NCI-H345 treated with DMSO at 0.1 percent for 48 hours (cell line): ENCODE data around the gene ADAM12.

Source experiments
- DNase-seq: peaks from one replicate; lab custom pipeline; 2025; ENCODE audit not compliant: unreplicated experiment; lab: John Stamatoyannopoulos, UW

ADAM12 gene

DNA sequence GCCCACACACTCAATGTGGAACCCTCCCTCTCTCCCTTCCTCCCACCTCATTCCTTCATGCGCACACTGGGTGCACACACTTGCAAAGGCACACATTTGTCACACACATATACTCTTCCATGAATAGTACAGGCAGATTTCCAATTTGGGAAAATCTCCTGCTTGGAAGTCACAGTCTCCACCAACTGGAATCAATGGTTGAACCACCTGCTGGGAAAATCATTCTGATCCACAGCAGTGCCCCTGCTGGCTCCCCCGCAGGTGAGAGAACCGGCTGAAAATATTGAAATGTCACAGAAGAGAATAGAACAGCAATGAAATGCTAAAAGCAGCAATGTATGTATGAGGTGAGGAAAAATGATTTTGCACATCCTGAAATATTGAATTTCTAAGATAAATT, 232.7 kb downstream of the ADAM12 start:
- no peak for DNase-seq

DNA sequence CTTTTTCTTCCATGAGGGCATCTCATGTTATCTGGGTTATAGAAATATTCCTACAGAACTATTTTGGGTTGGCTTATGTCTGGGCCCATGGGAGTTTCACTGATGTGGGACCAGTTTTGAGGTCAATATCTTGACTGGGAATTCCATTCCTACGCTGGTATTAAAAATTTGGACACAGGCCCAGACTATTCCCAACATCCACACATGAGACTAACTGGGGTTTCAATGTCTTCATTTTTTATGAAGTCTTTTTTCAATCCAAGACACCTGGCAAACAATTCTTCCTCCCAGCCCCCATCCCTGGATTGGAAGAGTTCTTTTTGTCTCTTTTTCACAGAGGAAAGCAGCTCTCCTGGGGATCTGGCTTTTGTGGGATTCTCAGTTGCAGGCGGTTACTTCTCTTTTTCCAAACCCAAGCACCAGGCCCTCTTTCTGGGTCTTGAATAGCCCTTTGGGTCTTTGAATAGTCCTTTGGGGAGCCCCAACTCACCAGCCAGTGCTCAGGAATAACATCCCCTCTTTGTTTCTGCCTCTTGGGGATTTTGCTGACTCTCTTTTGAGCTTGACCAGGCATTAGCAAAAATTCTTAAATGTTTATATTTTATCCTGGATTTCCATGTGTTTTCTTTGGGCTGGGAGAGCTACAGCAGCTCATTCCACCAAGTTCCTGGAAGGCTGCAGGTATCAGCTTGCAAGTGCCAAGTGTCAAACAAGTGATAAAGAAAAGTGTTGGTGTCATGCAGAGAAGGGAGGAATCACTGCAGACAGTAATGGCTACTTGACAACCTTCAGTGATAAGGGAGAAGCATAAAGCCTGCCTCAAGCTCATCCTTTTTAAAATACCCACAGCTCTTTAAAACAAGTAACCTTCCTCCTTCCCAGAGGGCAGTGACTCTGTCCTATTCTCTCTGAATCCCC, 234.3 kb downstream of the ADAM12 start:
- DNase-seq = no peak

DNA sequence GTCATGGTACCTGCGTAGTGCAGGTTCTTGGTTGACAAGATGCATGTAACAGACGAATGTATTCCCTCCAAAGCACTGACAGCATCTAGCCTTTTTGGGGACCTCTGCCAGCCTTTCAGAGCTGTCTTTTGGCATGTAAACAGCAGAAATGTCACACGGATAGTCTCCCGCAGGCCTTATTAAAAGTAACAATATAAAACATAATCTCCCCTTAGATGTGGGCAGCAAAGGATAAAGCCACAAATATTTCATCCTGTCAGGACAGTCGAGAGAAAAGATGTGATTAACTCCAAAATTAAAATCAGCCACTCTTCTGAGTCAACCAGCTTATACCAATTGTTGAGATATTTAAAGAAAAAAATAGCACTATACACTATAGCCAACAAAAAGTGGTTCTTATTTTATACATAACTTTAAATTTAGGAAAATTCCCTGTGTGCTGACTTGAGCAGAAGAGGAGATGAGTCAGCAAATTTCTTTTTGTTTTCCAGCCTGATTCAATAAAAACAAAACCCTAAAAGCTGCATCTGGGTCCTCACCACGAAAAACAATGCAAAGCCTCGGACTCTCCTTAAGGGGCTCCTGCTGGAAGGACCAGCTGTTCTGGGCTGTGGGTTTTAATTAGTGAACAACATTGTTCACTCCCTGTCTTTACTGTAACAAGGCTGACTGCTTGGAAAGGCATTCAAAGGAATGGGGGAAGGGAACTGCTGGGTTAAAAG, 240.2 kb downstream of the ADAM12 start:
- DNase-seq = no peak

DNA sequence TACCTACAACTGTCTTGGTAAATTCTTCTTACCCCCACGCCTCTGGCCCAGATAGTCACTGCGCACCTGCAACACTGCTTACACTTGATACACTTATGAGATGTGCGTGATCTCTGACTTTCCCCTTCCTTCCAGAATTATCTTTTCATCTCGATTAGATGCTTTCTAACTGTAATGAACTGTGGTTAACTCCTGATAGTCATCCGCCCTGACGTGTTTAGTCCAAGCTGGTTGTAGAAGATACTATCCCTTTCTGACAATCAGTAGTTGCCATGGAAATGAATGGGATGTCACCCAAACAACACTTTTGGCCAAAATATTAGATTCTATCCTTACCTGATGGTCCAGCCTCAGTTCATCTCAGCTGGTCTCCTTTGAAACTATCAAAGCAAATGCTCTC, 241.5 kb downstream of the ADAM12 start:
- DNase-seq = no peak

DNA sequence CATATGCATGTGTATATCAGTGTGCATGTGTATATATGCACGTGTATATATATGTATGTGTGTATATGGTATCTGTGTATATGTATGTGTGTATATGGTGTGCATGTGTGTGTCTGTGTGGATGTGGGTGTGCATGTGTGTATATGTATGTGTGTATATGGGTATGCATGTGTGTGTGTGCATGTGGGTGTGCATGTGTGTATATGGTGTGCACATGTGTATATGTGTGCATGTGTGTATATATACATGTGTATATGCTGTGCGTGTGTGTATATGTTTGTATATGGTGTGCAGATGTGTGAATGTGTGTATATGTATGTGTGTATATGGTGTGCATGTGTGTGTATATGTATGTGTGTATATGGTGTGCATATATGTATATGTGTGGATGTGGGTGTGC, 245.2 kb downstream of the ADAM12 start:
- no peak for DNase-seq

DNA sequence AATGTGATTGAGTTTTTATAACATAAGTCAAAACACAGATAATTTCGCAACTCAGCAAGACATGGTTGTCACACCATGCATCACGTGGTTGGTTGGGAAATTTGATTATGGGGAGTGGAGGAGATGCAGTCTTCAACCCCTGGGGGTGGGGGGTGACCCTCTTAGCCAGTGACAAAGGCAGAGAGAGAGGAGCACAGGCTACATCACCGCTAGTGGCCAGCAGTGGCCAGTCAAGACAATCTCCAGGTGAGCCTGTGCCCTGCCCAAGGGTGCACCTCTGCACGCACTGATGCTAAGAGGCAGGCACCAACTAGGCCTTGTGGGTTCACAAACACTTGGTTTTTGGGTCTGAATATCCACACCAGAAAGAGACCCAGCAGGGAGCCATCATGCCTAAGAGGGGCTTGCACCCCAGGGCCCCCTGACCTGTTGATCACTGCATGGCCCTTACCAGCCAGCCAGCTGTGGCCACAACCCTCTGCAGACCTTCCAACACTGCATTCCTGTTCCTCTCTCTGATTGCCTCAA, 247.5 kb downstream of the ADAM12 start:
- no peak for DNase-seq

DNA sequence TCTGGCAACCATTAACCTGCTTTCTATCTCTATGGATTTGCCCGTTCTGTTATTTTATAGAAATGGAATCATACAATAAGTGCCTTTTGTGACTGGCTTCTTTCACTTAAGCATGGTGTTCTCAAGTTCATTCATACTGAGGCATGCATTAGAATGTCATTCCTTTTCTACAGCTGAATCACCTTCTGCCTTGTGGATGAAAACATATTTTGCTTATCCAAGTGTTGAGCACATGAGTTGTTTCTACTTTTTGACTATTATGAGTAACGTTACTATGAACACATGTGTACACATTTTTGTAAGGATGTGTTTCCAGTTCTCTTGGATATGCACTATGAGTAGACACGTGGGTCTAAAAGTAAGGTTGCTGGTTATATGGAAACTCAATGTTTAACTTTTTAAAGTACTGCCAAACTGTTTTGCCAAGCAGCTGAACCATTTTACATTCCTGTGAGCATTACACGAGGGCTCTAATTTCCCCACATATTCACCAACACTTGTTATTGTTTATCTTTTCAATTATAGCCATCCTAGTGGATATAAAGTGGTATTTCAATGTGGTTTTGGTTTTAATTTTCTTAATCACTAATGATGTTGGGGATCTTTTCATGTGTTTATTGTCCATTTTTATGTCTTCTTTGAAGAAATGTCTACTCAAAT, 250.6 kb downstream of the ADAM12 start:
- no peak for DNase-seq

DNA sequence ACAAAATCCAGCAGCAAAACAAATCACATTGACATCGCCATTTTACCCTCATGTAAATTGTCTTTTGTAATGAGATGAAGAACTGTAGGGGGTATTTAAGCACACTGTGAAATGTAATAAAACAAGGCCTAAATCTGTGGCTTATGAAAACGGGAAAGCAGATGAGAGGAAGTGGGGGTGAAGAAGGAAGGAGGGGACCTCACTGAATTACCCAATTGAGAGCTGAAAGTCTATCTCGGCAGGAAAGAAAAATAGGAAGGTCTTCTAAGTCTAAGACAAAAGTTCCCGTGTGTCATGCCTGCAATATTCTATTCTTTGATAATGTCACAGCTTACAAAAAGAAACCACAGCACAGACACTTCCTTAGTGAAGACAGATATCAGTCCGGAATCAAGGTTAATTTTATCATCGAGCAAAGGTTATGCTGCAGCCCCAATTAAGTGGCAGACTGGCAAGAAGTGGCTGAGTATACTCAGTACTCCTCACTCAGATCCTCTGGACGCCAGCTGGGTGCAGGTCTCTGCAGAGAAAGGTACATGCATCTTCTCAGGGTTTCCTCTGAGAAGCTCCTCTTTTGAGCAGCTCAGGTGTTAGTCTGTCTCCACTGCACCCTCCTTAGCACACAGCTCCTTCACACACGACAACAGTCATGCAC, 252.2 kb downstream of the ADAM12 start:
- no peak for DNase-seq

DNA sequence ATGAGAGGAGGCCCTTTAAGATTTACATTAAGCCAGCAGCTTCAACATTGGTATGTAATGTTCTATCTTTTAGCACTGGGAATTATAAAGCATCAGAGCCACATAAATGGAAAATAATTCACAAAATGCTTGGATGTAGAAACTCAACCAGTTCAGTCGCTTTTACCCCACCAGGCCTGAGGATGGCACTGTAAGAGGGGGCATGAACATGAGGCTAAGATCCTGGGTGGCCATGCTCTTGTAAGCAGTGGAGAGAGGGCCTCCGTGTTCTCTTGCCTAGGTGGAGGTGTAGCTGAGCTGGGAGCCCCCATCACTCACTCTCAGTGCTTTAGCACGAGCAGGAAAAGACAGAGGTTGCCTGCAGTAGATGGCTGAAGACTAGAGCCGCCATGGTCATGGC, 253.1 kb downstream of the ADAM12 start:
- DNase-seq = no peak

DNA sequence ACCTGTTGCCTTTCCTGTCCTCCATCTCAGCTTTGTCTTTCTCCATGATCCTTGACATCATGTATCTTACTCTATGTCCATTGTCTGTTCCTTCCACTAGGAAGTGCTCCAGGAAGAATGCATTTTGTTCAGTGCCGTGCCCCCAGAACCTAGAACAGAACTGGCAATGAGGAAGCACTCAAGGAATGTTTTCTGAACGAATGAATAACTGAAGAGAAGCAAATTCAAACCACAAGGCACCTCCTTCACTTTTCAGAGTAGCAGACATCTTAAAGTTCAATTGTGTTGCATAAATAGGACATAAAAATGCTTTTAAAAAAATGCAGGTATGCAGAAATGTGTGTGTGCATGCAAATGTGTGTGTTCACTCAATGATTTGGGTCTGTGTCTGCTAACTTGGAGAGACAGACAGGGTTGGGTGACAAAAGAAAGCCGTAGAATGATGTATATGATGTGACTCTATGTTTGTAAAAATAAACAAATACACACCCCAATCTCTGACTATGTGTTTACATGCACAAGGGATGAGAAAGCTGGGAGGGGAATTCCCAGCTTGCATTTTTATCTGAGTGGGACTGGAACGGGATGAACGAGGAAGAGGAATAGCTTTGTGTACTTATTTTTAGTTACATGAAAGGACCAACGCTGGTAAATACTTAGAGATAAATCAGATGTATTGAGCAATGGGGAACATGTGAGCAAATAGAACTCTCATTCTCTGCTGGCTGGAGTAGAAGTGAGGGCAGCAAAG, 254.2 kb downstream of the ADAM12 start:
- DNase-seq = no peak

DNA sequence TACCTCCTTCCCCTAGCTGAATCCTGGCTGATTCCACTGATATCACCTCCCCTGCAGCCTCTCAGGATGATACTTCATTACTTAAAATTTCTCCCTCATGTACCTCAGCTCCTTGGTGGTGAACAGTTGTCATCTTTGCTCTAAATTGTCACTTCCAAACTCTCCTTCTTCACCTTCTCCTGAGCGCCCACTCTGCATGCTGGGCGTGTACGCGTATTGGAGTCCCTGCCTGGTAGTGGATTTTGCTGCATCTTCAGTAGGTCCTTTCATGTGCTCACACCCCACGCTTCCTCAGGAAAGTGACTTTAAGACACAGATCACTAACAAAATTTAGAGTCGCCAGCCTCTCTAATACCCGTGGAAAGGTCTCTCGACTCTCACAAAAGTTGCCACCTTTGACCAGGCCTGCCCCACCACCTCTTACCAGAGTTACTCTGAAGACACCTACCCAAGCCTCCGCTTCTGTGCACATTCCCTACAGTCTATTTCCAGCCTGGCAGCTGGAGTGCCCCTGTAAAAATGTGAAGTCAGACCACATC, 255.1 kb downstream of the ADAM12 start:
- DNase-seq = no peak

DNA sequence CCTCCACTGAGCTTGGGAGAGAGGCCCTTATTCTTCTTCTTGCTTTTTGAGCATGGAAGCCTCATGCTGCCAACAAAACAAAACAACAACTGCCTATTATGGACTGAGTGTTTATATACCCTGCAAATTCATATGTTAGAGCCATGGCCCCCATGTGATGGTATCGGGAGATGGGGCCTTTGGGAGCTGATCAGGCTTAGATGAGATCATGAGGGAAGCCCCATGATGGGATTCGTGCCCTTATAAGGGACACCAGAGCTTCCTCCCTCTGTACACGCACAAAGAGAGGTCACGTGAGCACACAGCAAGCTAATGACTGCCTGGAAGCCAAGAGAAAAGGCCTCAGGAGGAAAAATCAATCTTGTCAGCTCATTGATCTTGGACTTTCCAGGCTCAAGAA, 256.9 kb downstream of the ADAM12 start:
- no peak for DNase-seq

DNA sequence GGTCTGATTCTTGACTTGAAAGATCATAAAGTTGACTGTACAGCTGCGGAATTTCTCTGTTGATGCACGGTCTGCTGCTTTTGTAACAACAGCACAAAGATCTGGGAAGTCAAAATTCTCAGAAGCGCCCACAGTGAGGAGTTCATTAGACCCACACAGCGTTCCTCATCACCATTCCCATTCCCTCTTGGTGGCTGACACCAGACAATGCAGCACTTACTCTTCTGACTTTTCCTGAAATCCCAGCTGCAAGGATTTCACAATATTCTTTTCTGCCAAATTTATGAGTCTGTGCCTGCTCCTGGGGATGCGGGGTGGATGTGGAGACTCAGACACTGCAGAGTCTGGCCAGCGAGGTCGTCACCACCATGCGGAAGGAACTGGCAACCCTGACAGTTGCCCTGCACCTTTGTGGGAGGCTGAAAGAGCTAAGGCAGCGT, 258.0 kb downstream of the ADAM12 start:
- DNase-seq = no peak

DNA sequence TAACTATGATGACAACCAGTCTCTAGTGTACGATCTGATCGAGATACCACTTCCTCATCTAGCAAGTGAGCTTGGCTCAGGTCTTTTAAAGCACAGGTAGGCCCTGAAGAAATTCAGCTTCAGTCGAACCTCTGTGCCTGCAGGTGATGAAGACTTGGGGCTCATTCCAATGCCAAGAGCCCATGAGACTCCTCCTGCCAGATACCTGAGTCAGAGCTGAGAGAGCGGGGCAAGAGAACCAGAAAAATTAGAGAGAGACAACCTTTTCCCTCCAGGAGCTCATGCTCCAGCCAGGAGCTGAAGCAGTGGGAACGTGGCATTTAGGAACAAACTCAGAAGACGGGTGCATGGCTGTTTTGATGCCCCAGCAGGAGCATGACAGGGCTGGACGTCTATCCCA, 259.3 kb downstream of the ADAM12 start:
- no peak for DNase-seq

DNA sequence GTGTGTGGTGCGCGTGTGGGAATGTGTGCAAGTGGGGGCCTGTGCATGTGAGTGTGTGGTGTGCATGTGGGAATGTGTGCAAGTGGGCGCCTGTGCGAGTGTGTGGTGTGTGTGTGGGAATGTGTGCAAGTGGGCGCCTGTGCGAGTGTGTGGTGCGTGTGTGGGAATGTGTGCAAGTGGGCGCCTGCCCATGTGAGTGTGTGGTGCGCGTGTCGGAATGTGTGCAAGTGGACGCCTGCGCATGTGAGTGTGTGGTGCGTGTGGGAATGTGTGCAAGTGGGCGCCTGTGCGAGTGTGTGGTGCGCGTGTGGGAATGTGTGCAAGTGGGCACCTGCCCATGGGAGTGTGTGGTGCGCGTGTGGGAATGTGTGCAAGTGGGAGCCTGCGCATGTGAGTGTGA, 259.7 kb downstream of the ADAM12 start:
- DNase-seq = no peak

DNA sequence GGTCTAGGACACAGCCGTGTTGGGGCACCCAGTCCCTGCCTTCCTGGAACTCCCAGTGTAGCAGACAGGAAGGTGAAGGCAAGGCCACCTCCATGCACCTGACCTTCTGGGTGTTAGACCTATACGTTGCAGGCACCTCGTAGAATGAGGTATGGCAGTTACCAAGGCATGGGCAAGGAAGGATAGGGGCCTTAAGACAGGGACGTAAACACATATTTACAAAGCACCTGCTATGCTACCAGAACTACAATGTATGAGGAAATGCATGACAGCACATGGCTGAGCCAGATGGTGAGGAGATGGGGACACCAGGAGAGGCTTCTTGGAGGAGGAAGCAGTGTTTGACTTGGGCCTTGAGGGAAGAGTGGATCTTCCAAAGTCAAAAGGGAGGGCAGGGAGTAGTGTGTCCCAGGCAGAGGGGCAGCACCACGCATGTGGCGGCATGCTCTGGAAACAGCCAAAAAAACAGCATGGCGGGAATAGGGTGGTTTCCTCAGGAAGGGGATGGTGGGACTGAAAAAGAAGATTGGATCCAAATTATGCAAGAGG, 260.7 kb downstream of the ADAM12 start:
- no peak for DNase-seq

DNA sequence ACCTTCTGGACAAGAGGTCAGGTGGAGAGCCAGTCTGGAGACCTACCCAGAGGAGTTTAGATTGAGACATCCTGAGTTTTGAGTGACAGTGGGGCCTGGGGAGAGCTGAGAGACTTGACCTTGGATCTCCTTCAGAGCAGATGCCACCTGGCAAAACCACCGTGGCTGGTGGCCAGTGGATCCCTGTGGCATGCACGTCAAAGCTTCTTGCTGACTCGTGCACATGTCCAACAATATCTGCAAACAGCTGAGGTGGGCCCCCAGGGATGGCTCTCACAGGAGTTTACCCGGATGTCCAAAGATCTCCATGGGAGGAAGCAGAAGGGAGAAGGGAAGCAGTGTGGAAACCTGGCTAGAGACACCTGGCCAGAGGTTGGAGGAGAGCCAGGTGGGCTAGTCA, 261.4 kb downstream of the ADAM12 start:
- DNase-seq = no peak

DNA sequence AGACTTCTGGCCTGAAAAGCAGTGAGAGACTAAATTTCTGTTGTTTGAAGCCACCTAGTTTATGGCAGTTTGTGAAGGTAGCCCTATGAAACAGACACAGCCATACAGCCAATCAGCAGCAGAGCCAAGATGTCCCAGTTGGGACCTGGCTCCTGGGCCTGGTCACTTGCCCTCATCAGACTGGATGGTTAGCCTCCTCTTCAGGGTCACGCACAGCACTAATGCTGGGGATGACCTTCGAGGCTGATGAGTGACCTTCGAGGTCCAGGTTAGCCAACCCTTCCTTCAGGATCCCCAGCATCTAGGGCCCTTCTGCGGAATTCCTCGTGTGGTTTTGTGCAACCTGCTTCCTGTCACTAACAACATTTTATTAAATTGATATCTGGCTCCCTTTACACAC, 262.3 kb downstream of the ADAM12 start:
- no peak for DNase-seq

DNA sequence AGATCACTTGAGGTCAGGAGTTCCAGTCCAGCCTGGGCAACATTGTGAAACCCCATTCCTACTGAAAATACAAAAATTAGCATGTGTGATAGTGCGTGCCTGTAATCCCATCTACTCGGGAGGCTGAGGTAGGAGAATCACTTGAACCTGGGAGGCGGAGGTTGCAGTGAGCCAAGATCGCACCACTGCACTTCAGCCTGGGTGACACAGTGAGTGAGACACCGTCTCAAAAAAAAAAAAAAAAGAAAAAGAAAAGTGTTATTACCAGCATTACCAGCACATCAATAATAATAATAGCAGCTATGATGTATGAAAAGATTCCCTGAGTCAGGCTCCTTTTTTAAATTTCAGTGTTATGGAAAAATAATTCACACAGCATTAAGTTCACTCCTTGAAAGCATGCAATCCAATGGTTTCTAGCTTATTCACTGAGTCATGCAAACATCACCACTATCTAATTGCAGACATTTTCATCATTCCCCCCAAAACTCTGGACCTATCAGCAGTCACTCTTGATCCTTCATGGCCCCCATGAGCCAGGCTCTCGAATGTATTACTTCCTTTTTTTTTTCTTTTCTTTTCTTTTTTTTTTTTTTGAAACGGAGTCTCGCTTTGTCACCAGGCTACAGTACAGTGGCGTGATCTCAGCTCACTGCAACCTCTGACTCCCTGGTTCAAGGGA, 263.5 kb downstream of the ADAM12 start:
- DNase-seq = no peak
